Thoracic aorta (tissue), 2 donors: ENCODE measurements around the gene TSPAN4. TPM values are rescaled to one million over a fixed set of nuclear protein-coding genes. Genes with fewer than 3 reads are reported as not detected.

Source experiments
- ATAC-seq: fragments of 150-250 bp; one replicate; pipeline ENCODE4 v1.8.0; 2017; ENCODE audit warnings: low read depth; ENCODE audit not compliant: insufficient number of reproducible peaks, low FRiP score
- DNase-seq: peaks from one replicate; pipeline ENCODE4 v3.0.0-alpha.2; 2020; ENCODE audit warnings: low spot score
- H3K27ac ChIP-seq, 2 donors: fragments of 200-600 bp; sonication (generic); 1 replicate in 1 of 2; 2 replicates in 1 of 2; pipeline ENCODE4 v1.5.1; 2016; ENCODE audit warnings: mild to moderate bottlenecking in 2 of 2, moderate library complexity in 2 of 2
- H3K27me3 ChIP-seq: fragments of 200-600 bp; sonication (generic); replicated peaks from 2 replicates; pipeline ENCODE4 v1.6.0; 2016; ENCODE audit warnings: mild to moderate bottlenecking; ENCODE audit not compliant: insufficient read depth
- H3K36me3 ChIP-seq: fragments of 200-600 bp; sonication (generic); one replicate; pipeline ENCODE4 v1.5.1; 2016
- H3K4me1 ChIP-seq, 2 donors: fragments of 200-600 bp; sonication (generic); 1 replicate in 1 of 2; 2 replicates in 1 of 2; pipeline versions ENCODE4 v1.5.1 to v1.6.0; 2016; ENCODE audit warnings: low read depth in 2 of 2, mild to moderate bottlenecking in 1 of 2; ENCODE audit not compliant: control insufficient read depth in 1 of 2
- H3K4me3 ChIP-seq: fragments of 200-600 bp; sonication (generic); 2 replicates; pipeline ENCODE4 v1.5.1; 2016; ENCODE audit warnings: mild to moderate bottlenecking
- H3K9me3 ChIP-seq: fragments of 200-600 bp; sonication (generic); 2 replicates; pipeline ENCODE4 v1.5.1; 2016
- total RNA-seq, 2 donors: library from RNA; depleted of rRNA; stranded (reverse); fragments of >200 nt; gene quantifications; one replicate each; pipeline versions ENCODE4 v1.1.0 to v1.2.3, GENCODE V29; 2016
- TF ChIP-seq, protein P1 (sequence below): fragments of 200-600 bp; sonication (generic); IDR thresholded peaks from one replicate; pipeline ENCODE4 v1.5.1; 2019; ENCODE audit warnings: antibody characterized with exemption

TSPAN4 gene
- total RNA-seq, 2 donors from 2014 or later = 55.5 to 107 TPM

DNA sequence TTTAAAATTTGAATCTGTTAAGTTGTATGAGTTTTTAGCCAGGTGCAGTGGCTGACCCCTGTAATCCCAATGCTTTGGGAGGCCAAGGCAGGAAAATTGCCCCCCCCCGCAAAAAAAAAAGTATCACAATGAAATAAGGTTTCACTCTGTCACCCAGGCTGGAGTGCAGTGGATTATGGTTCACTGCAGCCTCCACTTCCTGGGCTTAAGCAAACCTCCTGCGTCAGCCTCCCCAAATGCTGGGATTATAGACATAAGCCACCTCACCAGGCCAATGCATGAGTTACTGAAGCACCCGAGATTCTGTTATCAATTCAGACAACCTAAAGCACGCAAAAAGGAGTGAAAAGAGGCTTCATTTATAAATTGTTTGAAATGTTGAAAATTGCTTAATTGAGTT, 70.4 kb downstream of the TSPAN4 start:
- H3K9me3 ChIP-seq = no peaks in the 10 kb centered on the region
- TF ChIP-seq, protein P1, sequence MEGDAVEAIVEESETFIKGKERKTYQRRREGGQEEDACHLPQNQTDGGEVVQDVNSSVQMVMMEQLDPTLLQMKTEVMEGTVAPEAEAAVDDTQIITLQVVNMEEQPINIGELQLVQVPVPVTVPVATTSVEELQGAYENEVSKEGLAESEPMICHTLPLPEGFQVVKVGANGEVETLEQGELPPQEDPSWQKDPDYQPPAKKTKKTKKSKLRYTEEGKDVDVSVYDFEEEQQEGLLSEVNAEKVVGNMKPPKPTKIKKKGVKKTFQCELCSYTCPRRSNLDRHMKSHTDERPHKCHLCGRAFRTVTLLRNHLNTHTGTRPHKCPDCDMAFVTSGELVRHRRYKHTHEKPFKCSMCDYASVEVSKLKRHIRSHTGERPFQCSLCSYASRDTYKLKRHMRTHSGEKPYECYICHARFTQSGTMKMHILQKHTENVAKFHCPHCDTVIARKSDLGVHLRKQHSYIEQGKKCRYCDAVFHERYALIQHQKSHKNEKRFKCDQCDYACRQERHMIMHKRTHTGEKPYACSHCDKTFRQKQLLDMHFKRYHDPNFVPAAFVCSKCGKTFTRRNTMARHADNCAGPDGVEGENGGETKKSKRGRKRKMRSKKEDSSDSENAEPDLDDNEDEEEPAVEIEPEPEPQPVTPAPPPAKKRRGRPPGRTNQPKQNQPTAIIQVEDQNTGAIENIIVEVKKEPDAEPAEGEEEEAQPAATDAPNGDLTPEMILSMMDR = no peak
- H3K27ac ChIP-seq = no peak overlapping the region
- no peak for DNase-seq
- H3K27me3 ChIP-seq = no peaks in the 10 kb centered on the region
- peaks cover 11 to 23% of the 10 kb centered on the region in 2 donors for H3K4me1 ChIP-seq
- no peak overlapping the region for H3K4me3 ChIP-seq
- ATAC-seq = no peak
- no peaks in the 10 kb centered on the region for H3K36me3 ChIP-seq

DNA sequence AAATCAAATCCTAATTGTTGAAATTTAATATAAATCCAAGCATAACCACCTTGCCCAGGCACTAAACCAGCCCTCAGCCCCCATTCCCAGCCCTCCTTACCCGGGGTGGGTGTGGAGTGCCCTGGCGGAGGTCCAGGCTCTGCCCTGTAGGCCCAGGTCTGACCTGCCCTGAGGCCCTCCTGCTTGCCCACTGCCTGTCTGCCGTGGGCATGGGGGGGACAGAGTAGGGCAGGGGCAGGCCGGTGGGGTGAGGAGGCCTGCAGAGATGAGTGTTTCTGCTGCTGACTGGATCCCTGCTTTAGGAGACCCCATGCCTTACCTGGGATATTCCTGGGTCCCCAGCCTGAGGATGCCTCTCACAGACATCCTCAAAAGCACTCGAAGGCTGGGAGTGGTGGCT, 71.6 kb downstream of the TSPAN4 start:
- H3K4me3 ChIP-seq = no peak overlapping the region
- H3K4me1 ChIP-seq = peaks cover 14 to 23% of the 10 kb centered on the region in 2 donors
- H3K36me3 ChIP-seq = no peaks in the 10 kb centered on the region
- H3K27ac ChIP-seq = no peak overlapping the region
- TF ChIP-seq, protein P1 = no peak
- H3K9me3 ChIP-seq = no peaks in the 10 kb centered on the region
- H3K27me3 ChIP-seq = no peaks in the 10 kb centered on the region
- ATAC-seq (no peak), DNase-seq (no peak)

DNA sequence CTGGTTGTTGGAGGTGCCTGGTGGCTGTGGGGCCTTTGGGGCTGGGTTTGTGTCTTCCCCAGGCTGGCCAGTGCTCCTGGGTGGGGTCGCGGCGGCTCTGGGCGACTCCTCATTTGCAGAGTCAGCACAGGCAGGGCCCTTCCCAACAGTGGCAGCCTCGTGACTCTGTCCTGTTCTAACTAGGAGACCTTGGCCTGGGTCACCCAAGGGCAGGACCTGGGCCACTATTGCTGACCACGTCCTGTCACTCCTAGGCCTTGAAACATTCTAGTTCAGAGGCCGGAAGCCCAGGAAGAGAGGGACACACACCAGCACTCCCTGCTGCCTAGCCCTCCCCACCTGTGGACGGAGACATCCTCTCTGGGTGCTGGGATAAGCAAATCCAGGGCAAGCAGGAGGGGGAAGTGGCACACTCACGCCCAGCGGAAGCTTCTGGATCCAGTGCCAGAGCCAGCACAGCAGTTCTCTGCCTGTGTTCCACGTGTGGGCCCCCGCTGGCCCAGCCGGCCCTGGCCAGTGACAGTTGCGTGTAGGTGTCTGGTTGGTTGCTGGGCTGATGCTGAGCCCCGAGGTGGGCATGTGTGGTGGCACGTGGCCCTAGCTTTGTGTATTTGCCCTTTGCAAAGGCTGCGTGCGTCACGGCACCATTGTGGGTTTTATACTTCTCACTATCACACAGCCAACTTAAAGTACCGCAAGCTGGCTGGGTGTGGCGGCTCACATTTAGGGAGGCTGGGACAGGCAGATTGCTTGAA, 72.3 kb downstream of the TSPAN4 start:
- Histone ChIP-seq H3K9me3 (no peaks in the 10 kb centered on the region), H3K4me1 (peaks cover 12 to 18% of the 10 kb centered on the region in 2 donors), H3K27ac (peak overlapping the region in 1 of 2 donors; percentile 12), H3K36me3 (no peaks in the 10 kb centered on the region), H3K27me3 (no peaks in the 10 kb centered on the region), H3K4me3 (no peak overlapping the region)
- no peak for ATAC-seq
- TF ChIP-seq, protein P1 = no peak
- peak; percentile 9 for DNase-seq

Other genes with a start within 250 kb of the TSPAN4 start
- gene IRF7, start 226.9 kb upstream of the TSPAN4 start, total RNA-seq = 10 to 100 TPM; 33.8 to 45.4 TPM
- gene CDHR5, start 217.9 kb upstream of the TSPAN4 start, total RNA-seq = not detected
- not detected for gene SCT, start 215.7 kb upstream of the TSPAN4 start, total RNA-seq
- under 1 TPM in 1 of 2 donors, not detected in 1; 0.27 TPM for gene DRD4, start 205.6 kb upstream of the TSPAN4 start, total RNA-seq
- gene DEAF1, start 147.6 kb upstream of the TSPAN4 start, total RNA-seq = 10 to 100 TPM; 22.1 to 67.0 TPM
- 10 to 100 TPM; 22.4 to 22.5 TPM for gene TMEM80, start 147.0 kb upstream of the TSPAN4 start, total RNA-seq
- 10 to 100 TPM; 39.6 to 75.9 TPM for gene EPS8L2, start 136.6 kb upstream of the TSPAN4 start, total RNA-seq
- gene TALDO1, start 95.4 kb upstream of the TSPAN4 start, total RNA-seq = 100 to 1,000 TPM; 132 to 232 TPM
- gene GATD1, start 65.4 kb upstream of the TSPAN4 start, total RNA-seq = 10 to 100 TPM; 32.5 to 48.7 TPM
- not detected for gene CEND1, start 52.8 kb upstream of the TSPAN4 start, total RNA-seq
- 10 to 100 TPM; 10.7 to 16.9 TPM for gene SLC25A22, start 44.6 kb upstream of the TSPAN4 start, total RNA-seq
- 10 to 100 TPM; 10.9 to 52.0 TPM for gene PIDD1, start 37.6 kb upstream of the TSPAN4 start, total RNA-seq
- 100 to 1,000 TPM; 170 to 221 TPM for gene RPLP2, start 32.9 kb upstream of the TSPAN4 start, total RNA-seq
- gene PNPLA2, start 23.9 kb upstream of the TSPAN4 start, total RNA-seq = 100 to 1,000 TPM; 105 to 115 TPM
- 10 to 100 TPM in 1 of 2 donors, 1 to 10 TPM in 1; 9.6 to 11.6 TPM for gene CRACR2B, start 14.9 kb upstream of the TSPAN4 start, total RNA-seq
- 1,000 to 10,000 TPM in 1 of 2 donors, 100 to 1,000 TPM in 1; 532 to 1,455 TPM for gene CD151, start 9.9 kb upstream of the TSPAN4 start, total RNA-seq
- gene POLR2L, start 323 bp upstream of the TSPAN4 start, total RNA-seq = 10 to 100 TPM; 20.8 to 63.0 TPM
- 100 to 1,000 TPM in 1 of 2 donors, 10 to 100 TPM in 1; 61.2 to 195 TPM for gene CHID1, start 68.0 kb downstream of the TSPAN4 start, total RNA-seq
- 100 to 1,000 TPM in 1 of 2 donors, 10 to 100 TPM in 1; 99.0 to 109 TPM for gene AP2A2, start 83.0 kb downstream of the TSPAN4 start, total RNA-seq
- 10 to 100 TPM in 1 of 2 donors, not detected in 1; 13.1 TPM for gene MUC6, start 193.9 kb downstream of the TSPAN4 start, total RNA-seq
- not detected for gene MUC2, start 232.0 kb downstream of the TSPAN4 start, total RNA-seq